ENCODE results near the gene DIPK1B. TPM values are rescaled to one million over a fixed set of nuclear protein-coding genes. Genes with fewer than 3 reads are reported as not detected.
A peak's percentile ranks its signal among the peaks of the same experiment; 100 is the strongest.

The DIPK1B gene
- total and polyA plus RNA-seq, 10 of the 15 experiments (the other 5 are each of a cell fraction or from before 2014, with no cell fraction given) = 0.08 to 0.28 (median 0.13) TPM; not detected in 3

DNA sequence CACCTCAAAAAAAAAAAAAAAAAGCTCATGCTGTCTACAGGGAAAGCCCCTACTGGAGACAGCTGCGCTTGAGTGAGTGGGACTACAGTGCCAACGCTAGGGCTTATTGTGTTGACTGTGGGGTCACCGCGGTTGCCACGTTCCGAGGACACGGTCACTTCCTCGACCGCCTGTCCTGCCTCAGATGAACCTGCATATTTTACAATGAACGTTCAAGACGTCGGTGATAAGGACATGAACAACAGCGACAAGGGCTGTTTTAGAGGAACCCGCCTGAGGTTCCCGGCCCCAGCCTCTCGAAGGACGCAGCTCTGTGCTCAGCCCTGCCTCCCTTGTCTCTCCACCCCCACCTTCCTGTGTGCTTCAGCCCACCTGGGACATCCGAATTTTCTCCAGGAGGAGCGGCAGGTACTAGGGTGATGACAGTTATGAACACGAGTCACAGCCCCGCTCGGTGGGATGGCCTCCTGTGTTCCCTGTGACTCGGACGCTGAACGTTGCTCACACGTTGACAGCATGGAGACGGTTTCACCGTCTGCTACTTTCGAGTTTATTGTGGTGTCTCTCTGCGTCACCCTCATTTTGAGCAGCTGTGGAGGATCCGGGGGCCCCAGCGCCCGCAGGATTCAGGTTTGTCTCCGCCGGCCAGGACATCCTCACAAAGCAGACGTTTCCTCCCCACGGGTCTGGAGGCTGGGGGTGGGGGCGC is 11.3 kb upstream of the DIPK1B start (continued):
- peak; percentile 51; the same call in 1 of the 2 replicates for TF ChIP-seq GATAD2B (conservative IDR thresholded peaks at IDR 0.05; ENCODE audit: low read depth)
- TF ChIP-seq MAX (IDR thresholded peaks at IDR 0.05; ENCODE audit: low read depth, low read length) = peak; percentile 57; the same call in 1 of the 2 replicates
- TF ChIP-seq NBN (IDR thresholded peaks at IDR 0.05) = peak; percentile 78
- TF ChIP-seq MTA3 (IDR thresholded peaks at IDR 0.05; ENCODE audit: borderline replicate concordance, low read length) = no peak
- peak; percentile 75; the same call in 1 of the 2 replicates for TF ChIP-seq MTA2 (IDR thresholded peaks at IDR 0.05; ENCODE audit: low read depth)
- peak; percentile 63 to 76; a peak in 3 of 4 replicates for TF ChIP-seq EP300 (IDR thresholded peaks at IDR 0.05; ENCODE audit: borderline replicate concordance in 1 of 2, control insufficient read depth in 1 of 2, low read depth in 2 of 2, low read length in 2 of 2)
- 0 out of 2 replicates have a peak, but pooled peaks have one; percentile 28 for TF ChIP-seq ZNF207 (IDR thresholded peaks at IDR 0.05; ENCODE audit: borderline replicate concordance)
- TF ChIP-seq, protein P1, sequence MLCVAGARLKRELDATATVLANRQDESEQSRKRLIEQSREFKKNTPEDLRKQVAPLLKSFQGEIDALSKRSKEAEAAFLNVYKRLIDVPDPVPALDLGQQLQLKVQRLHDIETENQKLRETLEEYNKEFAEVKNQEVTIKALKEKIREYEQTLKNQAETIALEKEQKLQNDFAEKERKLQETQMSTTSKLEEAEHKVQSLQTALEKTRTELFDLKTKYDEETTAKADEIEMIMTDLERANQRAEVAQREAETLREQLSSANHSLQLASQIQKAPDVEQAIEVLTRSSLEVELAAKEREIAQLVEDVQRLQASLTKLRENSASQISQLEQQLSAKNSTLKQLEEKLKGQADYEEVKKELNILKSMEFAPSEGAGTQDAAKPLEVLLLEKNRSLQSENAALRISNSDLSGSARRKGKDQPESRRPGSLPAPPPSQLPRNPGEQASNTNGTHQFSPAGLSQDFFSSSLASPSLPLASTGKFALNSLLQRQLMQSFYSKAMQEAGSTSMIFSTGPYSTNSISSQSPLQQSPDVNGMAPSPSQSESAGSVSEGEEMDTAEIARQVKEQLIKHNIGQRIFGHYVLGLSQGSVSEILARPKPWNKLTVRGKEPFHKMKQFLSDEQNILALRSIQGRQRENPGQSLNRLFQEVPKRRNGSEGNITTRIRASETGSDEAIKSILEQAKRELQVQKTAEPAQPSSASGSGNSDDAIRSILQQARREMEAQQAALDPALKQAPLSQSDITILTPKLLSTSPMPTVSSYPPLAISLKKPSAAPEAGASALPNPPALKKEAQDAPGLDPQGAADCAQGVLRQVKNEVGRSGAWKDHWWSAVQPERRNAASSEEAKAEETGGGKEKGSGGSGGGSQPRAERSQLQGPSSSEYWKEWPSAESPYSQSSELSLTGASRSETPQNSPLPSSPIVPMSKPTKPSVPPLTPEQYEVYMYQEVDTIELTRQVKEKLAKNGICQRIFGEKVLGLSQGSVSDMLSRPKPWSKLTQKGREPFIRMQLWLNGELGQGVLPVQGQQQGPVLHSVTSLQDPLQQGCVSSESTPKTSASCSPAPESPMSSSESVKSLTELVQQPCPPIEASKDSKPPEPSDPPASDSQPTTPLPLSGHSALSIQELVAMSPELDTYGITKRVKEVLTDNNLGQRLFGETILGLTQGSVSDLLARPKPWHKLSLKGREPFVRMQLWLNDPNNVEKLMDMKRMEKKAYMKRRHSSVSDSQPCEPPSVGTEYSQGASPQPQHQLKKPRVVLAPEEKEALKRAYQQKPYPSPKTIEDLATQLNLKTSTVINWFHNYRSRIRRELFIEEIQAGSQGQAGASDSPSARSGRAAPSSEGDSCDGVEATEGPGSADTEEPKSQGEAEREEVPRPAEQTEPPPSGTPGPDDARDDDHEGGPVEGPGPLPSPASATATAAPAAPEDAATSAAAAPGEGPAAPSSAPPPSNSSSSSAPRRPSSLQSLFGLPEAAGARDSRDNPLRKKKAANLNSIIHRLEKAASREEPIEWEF (IDR thresholded peaks at IDR 0.05; ENCODE audit: insufficient replicate concordance, low read depth, low read length) = no peak
- peak; percentile 71 for TF ChIP-seq MXI1 (IDR thresholded peaks at IDR 0.05; ENCODE audit: low read depth, low read length)
- peak; percentile 86 for TF ChIP-seq IKZF1 (conservative IDR thresholded peaks at IDR 0.05)
- peak; percentile 30; the same call in 1 of the 2 replicates for TF ChIP-seq SMARCA5 (IDR thresholded peaks at IDR 0.05)
- TF ChIP-seq POLR2A (IDR thresholded peaks at IDR 0.05; ENCODE audit: low read depth, low read length) = peak; percentile 82
- peak; percentile 91 for TF ChIP-seq TCF3 (IDR thresholded peaks at IDR 0.05; ENCODE audit: borderline replicate concordance, insufficient read depth, low read depth, low read length)
- TF ChIP-seq ZBED1 (IDR thresholded peaks at IDR 0.05; ENCODE audit: borderline replicate concordance) = no peak
- TF ChIP-seq PBX3 (IDR thresholded peaks at IDR 0.05; ENCODE audit: insufficient replicate concordance, low read depth, low read length) = peak; percentile 43
- no peak for TF ChIP-seq SUPT20H (IDR thresholded peaks at IDR 0.05; ENCODE audit: borderline replicate concordance, control insufficient read depth, low read depth, low read length)
- TF ChIP-seq KAT2A (conservative IDR thresholded peaks at IDR 0.05; ENCODE audit: control insufficient read depth, low read depth, low read length) = no peak
- no peak for TF ChIP-seq FOXM1 (IDR thresholded peaks at IDR 0.05; ENCODE audit: low read depth, low read length)
- TF ChIP-seq SP1 (IDR thresholded peaks at IDR 0.05; ENCODE audit: low read depth, low read length) = peak; percentile 55
- TF ChIP-seq RFX5 (IDR thresholded peaks at IDR 0.05; ENCODE audit: low read depth, low read length) = no peak
- TF ChIP-seq HDAC2 (IDR thresholded peaks at IDR 0.05) = no peak
- TF ChIP-seq FOXK2 (IDR thresholded peaks at IDR 0.05) = peak; percentile 48; the same call in 1 of the 2 replicates
- peak; percentile 92 for TF ChIP-seq MYB (IDR thresholded peaks at IDR 0.05; ENCODE audit: borderline replicate concordance, low read depth, low read length)
- TF ChIP-seq CHD1 (IDR thresholded peaks at IDR 0.05; ENCODE audit: low read depth, low read length) = 0 out of 2 replicates have a peak, but pooled peaks have one; percentile 51
- no peak for TF ChIP-seq NR2C1 (IDR thresholded peaks at IDR 0.05)
- TF ChIP-seq TBL1XR1 (IDR thresholded peaks at IDR 0.05; ENCODE audit: low read depth, low read length) = peak; percentile 73; the same call in 1 of the 2 replicates

All from GM12878 (cell line).